Skeletal muscle tissue (tissue), 4 donors: ENCODE data around the gene OSGEP. TPM values are rescaled to one million over a fixed set of nuclear protein-coding genes. Genes with fewer than 3 reads are reported as not detected.

ENCODE experiments used
- H3K27ac ChIP-seq: one replicate; pipeline ENCODE4 v1.7.0; 2013; ENCODE audit warnings: mild to moderate bottlenecking, low read depth, low read length, inconsistent platforms
- H3K27me3 ChIP-seq, 3 donors: one replicate each; pipeline ENCODE4 v1.7.0; 2013; ENCODE audit warnings: low read length in 3 of 3; ENCODE audit not compliant: control insufficient read depth in 3 of 3, insufficient read depth in 3 of 3
- H3K36me3 ChIP-seq, 3 donors: one replicate each; pipeline ENCODE4 v1.7.0; 2013; ENCODE audit warnings: low read length in 3 of 3; ENCODE audit not compliant: control insufficient read depth in 3 of 3, insufficient read depth in 3 of 3
- H3K4me1 ChIP-seq, 3 donors: one replicate each; pipeline ENCODE4 v1.7.0; 2013; ENCODE audit warnings: low read length in 3 of 3, mild to moderate bottlenecking in 3 of 3; ENCODE audit not compliant: control insufficient read depth in 3 of 3, insufficient read depth in 3 of 3
- H3K4me3 ChIP-seq, 3 donors: one replicate each; pipeline ENCODE4 v1.7.0; 2013; ENCODE audit warnings: low read length in 3 of 3
- H3K9ac ChIP-seq, 3 donors: one replicate each; pipeline ENCODE4 v1.7.0; 2013; ENCODE audit warnings: low read length in 3 of 3, mild to moderate bottlenecking in 3 of 3, moderate library complexity in 2 of 3, low read depth in 1 of 3
- H3K9me3 ChIP-seq, 3 donors: one replicate each; pipeline ENCODE4 v1.7.0; 2013; ENCODE audit warnings: low read length in 3 of 3; ENCODE audit not compliant: control insufficient read depth in 3 of 3
- total RNA-seq: library from RNA; depleted of rRNA; stranded (reverse); fragments of >200 nt; gene quantifications from one replicate; pipeline ENCODE4 v1.2.3, GENCODE V29; 2014
- donor health status: Osteomylitis.

Gene OSGEP
- total RNA-seq, 1 donor from 2014 or later, result 26.6 TPM

- no peak overlapping the region for H3K27ac ChIP-seq
- H3K4me3 ChIP-seq, result no peak overlapping the region
- no peaks in the 10 kb centered on the region for H3K27me3 ChIP-seq
- no peak overlapping the region for H3K9ac ChIP-seq
- H3K9me3 ChIP-seq, result no peaks in the 10 kb centered on the region
- peaks cover 2 to 21% (median 12%) of the 10 kb centered on the region in 3 donors for H3K36me3 ChIP-seq
- peaks cover 14 to 22% (median 20%) of the 10 kb centered on the region in 3 donors for H3K4me1 ChIP-seq
Measured at GRCh38 chr14:20472536-20473169, 18.0 kb upstream of the OSGEP start.

GRCh38 chr14:20470603-20470901, 15.9 kb upstream of the OSGEP start:
- H3K27ac ChIP-seq, result peak overlapping the region; percentile 77
- H3K4me3 ChIP-seq, result peak overlapping the region; percentile 83 to 92 (median 91)
- no peaks in the 10 kb centered on the region for H3K27me3 ChIP-seq
- no peak overlapping the region for H3K9ac ChIP-seq
- H3K9me3 ChIP-seq, result no peaks in the 10 kb centered on the region
- H3K4me1 ChIP-seq, result peaks cover 14 to 20% (median 18%) of the 10 kb centered on the region in 3 donors
- peaks cover 0 to 7% (median 7%) of the 10 kb centered on the region in 3 donors for H3K36me3 ChIP-seq

GRCh38 chr14:20469890-20470602, 15.4 kb upstream of the OSGEP start:
- Histone ChIP-seq H3K4me1 (peaks cover 14 to 20% (median 18%) of the 10 kb centered on the region in 3 donors), H3K4me3 (peak overlapping the region; percentile 83 to 92 (median 91)), H3K9ac (peak overlapping the region; percentile 79 to 87 (median 86)), H3K27ac (peak overlapping the region; percentile 77), H3K36me3 (peaks cover 0 to 5% (median 2%) of the 10 kb centered on the region in 3 donors), H3K27me3 (no peaks in the 10 kb centered on the region), H3K9me3 (no peaks in the 10 kb centered on the region)

GRCh38 chr14:20469242-20469889, 14.8 kb upstream of the OSGEP start, which contains the start of gene PNP:
Gene PNP (plus strand): TSS chr14:20469406. CDS start chr14:20469525, 119 bp downstream.
- H3K9me3 ChIP-seq, result no peaks in the 10 kb centered on the region
- H3K9ac ChIP-seq, result peak within 1 kb of the TSS; percentile 79 to 87 (median 86)
- H3K4me3 ChIP-seq, result peak within 1 kb of the TSS; percentile 83 to 92 (median 91)
- peak within 1 kb of the TSS; percentile 77 for H3K27ac ChIP-seq
- no peaks in the 10 kb centered on the region for H3K27me3 ChIP-seq
- H3K36me3 ChIP-seq, result no peaks in the 10 kb centered on the region
- H3K4me1 ChIP-seq, result peaks cover 14 to 20% (median 18%) of the 10 kb centered on the region in 3 donors

GRCh38 chr14:20468764-20469241, 14.2 kb upstream of the OSGEP start:
- Histone ChIP-seq H3K27ac (peak overlapping the region; percentile 77), H3K27me3 (no peaks in the 10 kb centered on the region), H3K4me1 (peaks cover 14 to 20% (median 18%) of the 10 kb centered on the region in 3 donors), H3K9ac (peak overlapping the region; percentile 79 to 87 (median 86)), H3K4me3 (peak overlapping the region; percentile 83 to 92 (median 91)), H3K9me3 (no peaks in the 10 kb centered on the region), H3K36me3 (no peaks in the 10 kb centered on the region)

GRCh38 chr14:20461225-20462141, 6.9 kb upstream of the OSGEP start, which contains the start of gene PIP4P1:
Gene PIP4P1 (minus strand): TSS chr14:20461434. CDS start chr14:20461325, 109 bp downstream.
- Histone ChIP-seq H3K27ac (peak within 1 kb of the TSS; percentile 93), H3K4me3 (peak within 1 kb of the TSS; percentile 83 to 91 (median 89)), H3K27me3 (no peaks in the 10 kb centered on the region), H3K4me1 (peaks cover 13 to 30% (median 23%) of the 10 kb centered on the region in 3 donors), H3K9ac (peak within 1 kb of the TSS; percentile 82 to 94 (median 83)), H3K9me3 (no peaks in the 10 kb centered on the region), H3K36me3 (peaks cover 29 to 37% (median 32%) of the 10 kb centered on the region in 3 donors)

- Histone ChIP-seq H3K36me3 (peaks cover 29 to 42% (median 32%) of the 10 kb centered on the region in 3 donors), H3K4me1 (peaks cover 22 to 39% (median 26%) of the 10 kb centered on the region in 3 donors)
Measured at GRCh38 chr14:20460458-20461224, 6.0 kb upstream of the OSGEP start.

GRCh38 chr14:20458031-20458789, 3.6 kb upstream of the OSGEP start:
- H3K9ac ChIP-seq, result peak overlapping the region in 1 of 3 donors; percentile 26
- H3K9me3 ChIP-seq, result no peaks in the 10 kb centered on the region
- H3K4me3 ChIP-seq, result no peak overlapping the region
- H3K27me3 ChIP-seq, result no peaks in the 10 kb centered on the region
- H3K36me3 ChIP-seq, result peaks cover 29 to 42% (median 33%) of the 10 kb centered on the region in 3 donors
- H3K4me1 ChIP-seq, result peaks cover 33 to 57% (median 35%) of the 10 kb centered on the region in 3 donors
- H3K27ac ChIP-seq, result no peak overlapping the region

More at GRCh38 chr14:20460458-20461224, 6.0 kb upstream of the OSGEP start:
- Histone ChIP-seq H3K4me3 (peak overlapping the region; percentile 83 to 91 (median 89)), H3K9ac (peak overlapping the region; percentile 78 to 94 (median 83)), H3K27me3 (no peaks in the 10 kb centered on the region), H3K9me3 (no peaks in the 10 kb centered on the region), H3K27ac (peak overlapping the region; percentile 93)
